ENCODE data around the gene BLZF1.
"Not testable (repeated sequence)": the region's sequence is repeated elsewhere in the genome, so short reads cannot be mapped to it uniquely, and the experiment has no call there.

BLZF1 gene

GRCh38 chr1:169390303-169390702 lies 22.3 kb downstream of the BLZF1 start:
- POLR2A ChIA-PET = no interaction called here
- TF ChIP-seq CTCF (IDR thresholded peaks at IDR 0.05; ENCODE audit: insufficient read depth, low read length, missing control alignments) = no peak
- CTCF ChIA-PET = no interaction called here
- H3K4me3 ChIP-seq (ENCODE audit: low read depth, low read length) = no peak overlapping the region
- DNase-seq (ENCODE audit: low read depth, low spot score) = no peak

GRCh38 chr1:169392406-169392805 lies 24.4 kb downstream of the BLZF1 start:
- ChIA-PET CTCF (no interaction called here), POLR2A (interaction anchor here (0.6 kb wide), 1 partner anchor 289 kb away, joined by 5 read pairs; no protein-coding TSS in a partner anchor)
- no peak for TF ChIP-seq CTCF (IDR thresholded peaks at IDR 0.05; ENCODE audit: insufficient read depth, low read length, missing control alignments)
- no peak for DNase-seq (ENCODE audit: low read depth, low spot score)
- H3K4me3 ChIP-seq (ENCODE audit: low read depth, low read length) = no peak overlapping the region

- CTCF ChIA-PET = no interaction called here
- no peak overlapping the region for H3K4me3 ChIP-seq (ENCODE audit: low read depth, low read length)
- POLR2A ChIA-PET = no interaction called here
- TF ChIP-seq CTCF (IDR thresholded peaks at IDR 0.05; ENCODE audit: insufficient read depth, low read length, missing control alignments) = no peak
- DNase-seq (ENCODE audit: low read depth, low spot score) = no peak
Measured at GRCh38 chr1:169395955-169396354, 28.0 kb downstream of the BLZF1 start.

GRCh38 chr1:169402578-169402977 lies 34.6 kb downstream of the BLZF1 start:
- POLR2A ChIA-PET; H3K4me3 ChIP-seq (ENCODE audit: low read depth, low read length); CTCF ChIA-PET; DNase-seq (ENCODE audit: low read depth, low spot score): not testable (repeated sequence)

GRCh38 chr1:169408340-169408739 lies 40.3 kb downstream of the BLZF1 start:
- CTCF ChIA-PET = not testable (repeated sequence)

GRCh38 chr1:169414952-169415351 lies 47.0 kb downstream of the BLZF1 start:
- ChIA-PET CTCF (no interaction called here), POLR2A (no interaction called here)
- no peak overlapping the region for H3K4me3 ChIP-seq (ENCODE audit: low read depth, low read length)
- no peak for DNase-seq (ENCODE audit: low read depth, low spot score)
- TF ChIP-seq CTCF (IDR thresholded peaks at IDR 0.05; ENCODE audit: insufficient read depth, low read length, missing control alignments) = no peak

More at GRCh38 chr1:169408340-169408739, 40.3 kb downstream of the BLZF1 start:
- H3K4me3 ChIP-seq (ENCODE audit: low read depth, low read length); DNase-seq (ENCODE audit: low read depth, low spot score); POLR2A ChIA-PET: not testable (repeated sequence)

GRCh38 chr1:169421309-169421708 lies 53.3 kb downstream of the BLZF1 start:
- no peak for DNase-seq (ENCODE audit: low read depth, low spot score)
- ChIA-PET POLR2A (no interaction called here), CTCF (no interaction called here)
- no peak overlapping the region for H3K4me3 ChIP-seq (ENCODE audit: low read depth, low read length)
- TF ChIP-seq CTCF (IDR thresholded peaks at IDR 0.05; ENCODE audit: insufficient read depth, low read length, missing control alignments) = no peak

All from AG04449 (cell line).